HepG2 (cell line): Measurements from ENCODE around the gene PIGN. TPM values are rescaled to one million over a fixed set of nuclear protein-coding genes. Genes with fewer than 3 reads are reported as not detected.
A peak's percentile ranks its signal among the peaks of the same experiment; 100 is the strongest.

Experiments
- CC2D1A ChIP-seq: sonication (generic); formaldehyde crosslinking; IDR thresholded peaks from 2 replicates; pipeline ENCODE4 v1.8.1; 2023; ENCODE audit warnings: mild to moderate bottlenecking, missing genetic modification reagents
- KMT2A ChIP-seq: sonication (generic); formaldehyde crosslinking; IDR thresholded peaks from 2 replicates; pipeline ENCODE4 v1.4.0; 2020; ENCODE audit warnings: missing genetic modification reagents
- LRRFIP1 ChIP-seq: sonication (generic); formaldehyde crosslinking; conservative IDR thresholded peaks from 2 replicates; pipeline ENCODE4 v1.4.0; 2020; ENCODE audit warnings: missing genetic modification reagents
- NR2C2 ChIP-seq: sonication (generic); formaldehyde crosslinking; IDR thresholded peaks from 2 replicates; pipeline ENCODE4 v1.4.0; 2020; ENCODE audit warnings: missing genetic modification reagents, mild to moderate bottlenecking, moderate library complexity, borderline replicate concordance
- RBAK ChIP-seq: sonication (generic); formaldehyde crosslinking; IDR thresholded peaks from 2 replicates; pipeline ENCODE4 v1.5.1; 2020; ENCODE audit warnings: mild to moderate bottlenecking, missing genetic modification reagents
- SAP130 ChIP-seq: IDR thresholded peaks from 2 replicates; pipeline ENCODE4 v1.6.1; 2016; ENCODE audit warnings: low read depth
- SIX4 ChIP-seq: sonication (generic); formaldehyde crosslinking; IDR thresholded peaks from 2 replicates; pipeline ENCODE4 v1.4.0; 2020; ENCODE audit warnings: missing genetic modification reagents
- SP140L ChIP-seq: sonication (generic); formaldehyde crosslinking; IDR thresholded peaks from 2 replicates; pipeline ENCODE4 v1.4.0; 2020; ENCODE audit warnings: missing genetic modification reagents, borderline replicate concordance
- UBTF ChIP-seq: sonication (generic); formaldehyde crosslinking; IDR thresholded peaks from 2 replicates; pipeline ENCODE4 v1.4.0; 2020; ENCODE audit warnings: mild to moderate bottlenecking, missing genetic modification reagents
- ZBTB38 ChIP-seq: sonication (generic); formaldehyde crosslinking; IDR thresholded peaks from 2 replicates; pipeline ENCODE4 v1.5.1; 2020; ENCODE audit warnings: mild to moderate bottlenecking, missing genetic modification reagents
- ZFP90 ChIP-seq: sonication (generic); formaldehyde crosslinking; IDR thresholded peaks from 2 replicates; pipeline ENCODE4 v1.8.0; 2022; ENCODE audit warnings: missing genetic modification reagents, mild to moderate bottlenecking, inconsistent platforms, borderline replicate concordance
- ZHX2 ChIP-seq, 2 experiments: sonication (generic) in 1 of 2; formaldehyde crosslinking in 1 of 2; IDR thresholded peaks; 2 replicates each; pipeline versions ENCODE4 v1.6.1 to v1.9.0; 2014 to 2022; ENCODE audit warnings: antibody characterized with exemption in 1 of 2, borderline replicate concordance in 1 of 2, inconsistent platforms in 1 of 2, low read depth in 1 of 2, missing genetic modification reagents in 1 of 2
- ZKSCAN1 ChIP-seq: fragments of 150-350 bp; IDR thresholded peaks from 2 replicates; pipeline ENCODE4 v1.6.1; 2014; ENCODE audit warnings: low read length
- ZNF207 ChIP-seq: fragments of 450-650 bp; IDR thresholded peaks from 2 replicates; pipeline ENCODE4 v1.6.1; 2016; ENCODE audit warnings: antibody characterized with exemption, borderline replicate concordance
- ZNF460 ChIP-seq: sonication (generic); formaldehyde crosslinking; IDR thresholded peaks from 2 replicates; pipeline ENCODE4 v1.5.1; 2020; ENCODE audit warnings: missing genetic modification reagents, mild to moderate bottlenecking, borderline replicate concordance
- ZNF570 ChIP-seq: sonication (generic); formaldehyde crosslinking; IDR thresholded peaks from 2 replicates; pipeline ENCODE4 v1.4.0; 2020; ENCODE audit warnings: mild to moderate bottlenecking, missing genetic modification reagents, borderline replicate concordance
- ZNF691 ChIP-seq: sonication (generic); formaldehyde crosslinking; IDR thresholded peaks from 2 replicates; pipeline ENCODE4 v1.4.0; 2020; ENCODE audit warnings: missing genetic modification reagents, low read depth, mild to moderate bottlenecking, borderline replicate concordance
- polyA plus RNA-seq, 8 experiments: library from polyadenylated mRNA; depleted of rRNA in 3 of 8; stranded (reverse) in 7 of 8; unstranded in 1 of 8; fragments of >200 nt; fragmentation: Illumina TruSeq in 4 of 8; extraction: Trizol in 4 of 8; gene quantifications; 2 replicates each; pipeline versions ENCODE4 v1.2.1 to v1.2.3, GENCODE V29; 2011 to 2016; ENCODE audit warnings: low read depth in 4 of 8, missing spikeins in 1 of 8, mixed read lengths in 1 of 8; ENCODE audit not compliant: insufficient read depth in 1 of 8
- total RNA-seq, 5 experiments: library from RNA; depleted of rRNA; stranded (reverse); fragments of >200 nt; fragmentation: Illumina TruSeq; extraction: Trizol; gene quantifications; 2 replicates each; pipeline ENCODE4 v1.2.3, GENCODE V29; 2016; ENCODE audit warnings: low read depth in 1 of 5

PIGN gene
- total and polyA plus RNA-seq, 2 of the 13 experiments (the other 11 are each of a cell fraction or from before 2014, with no cell fraction given) = 15.5 to 33.6 TPM

GRCh38 chr18:62186499-62186773, 420 bp downstream of the PIGN start (continued):
- TF ChIP-seq KMT2A = no peak
- no peak for TF ChIP-seq RBAK (CRISPR knock-in tag)
- TF ChIP-seq ZBTB38 = no peak
- TF ChIP-seq ZKSCAN1 = no peak
- peak; percentile 43; the same call in 1 of the 2 replicates for TF ChIP-seq UBTF
- no peak for TF ChIP-seq SP140L (CRISPR knock-in tag)
- TF ChIP-seq ZNF570 (CRISPR knock-in tag) = no peak
- TF ChIP-seq ZFP90 (CRISPR knock-in tag) = no peak
- no peak for TF ChIP-seq ZNF207
- no peak for TF ChIP-seq NR2C2 (CRISPR knock-in tag)
- no peak for TF ChIP-seq CC2D1A (CRISPR knock-in tag)
- no peak for TF ChIP-seq ZNF460
- TF ChIP-seq ZNF691 = no peak; the same call in 1 of the 2 replicates
- no peak for TF ChIP-seq SIX4 (CRISPR knock-in tag)
- peak; percentile 75; the same call in 1 of the 2 replicates for TF ChIP-seq SAP130 (CRISPR knock-in tag)
- TF ChIP-seq LRRFIP1 = no peak
- no peak; the same call in 1 of the 2 replicates for TF ChIP-seq ZHX2 (IDR thresholded peaks at IDR 0.05; ENCODE audit: low read depth)
- TF ChIP-seq ZHX2 (CRISPR knock-in tag; IDR thresholded peaks at IDR 0.05; ENCODE audit: borderline replicate concordance) = no peak
